ENCODE results near the gene ADCY7.

DNA sequence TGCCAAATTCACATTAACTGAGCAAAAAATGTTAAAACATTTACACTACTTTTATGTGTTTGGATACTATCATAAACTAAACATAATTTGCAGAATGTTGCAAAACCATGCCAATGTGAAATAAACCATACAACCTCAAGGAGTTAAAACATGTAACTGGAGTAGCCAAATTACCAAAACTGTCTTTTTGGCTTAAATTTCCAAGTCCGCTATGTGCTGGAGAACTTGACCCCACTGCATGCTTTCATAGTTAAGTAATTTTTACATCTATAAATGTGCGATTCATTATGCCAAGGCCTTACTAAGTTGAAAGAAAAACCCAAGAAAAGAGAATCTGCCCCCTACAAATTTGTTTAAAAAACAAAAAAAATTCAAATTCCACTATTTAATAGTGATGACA, 74.2 kb downstream of the ADCY7 start:
- TF ChIP-seq, protein P1, sequence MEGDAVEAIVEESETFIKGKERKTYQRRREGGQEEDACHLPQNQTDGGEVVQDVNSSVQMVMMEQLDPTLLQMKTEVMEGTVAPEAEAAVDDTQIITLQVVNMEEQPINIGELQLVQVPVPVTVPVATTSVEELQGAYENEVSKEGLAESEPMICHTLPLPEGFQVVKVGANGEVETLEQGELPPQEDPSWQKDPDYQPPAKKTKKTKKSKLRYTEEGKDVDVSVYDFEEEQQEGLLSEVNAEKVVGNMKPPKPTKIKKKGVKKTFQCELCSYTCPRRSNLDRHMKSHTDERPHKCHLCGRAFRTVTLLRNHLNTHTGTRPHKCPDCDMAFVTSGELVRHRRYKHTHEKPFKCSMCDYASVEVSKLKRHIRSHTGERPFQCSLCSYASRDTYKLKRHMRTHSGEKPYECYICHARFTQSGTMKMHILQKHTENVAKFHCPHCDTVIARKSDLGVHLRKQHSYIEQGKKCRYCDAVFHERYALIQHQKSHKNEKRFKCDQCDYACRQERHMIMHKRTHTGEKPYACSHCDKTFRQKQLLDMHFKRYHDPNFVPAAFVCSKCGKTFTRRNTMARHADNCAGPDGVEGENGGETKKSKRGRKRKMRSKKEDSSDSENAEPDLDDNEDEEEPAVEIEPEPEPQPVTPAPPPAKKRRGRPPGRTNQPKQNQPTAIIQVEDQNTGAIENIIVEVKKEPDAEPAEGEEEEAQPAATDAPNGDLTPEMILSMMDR (IDR thresholded peaks at IDR 0.05): no peak
- TF ChIP-seq POLR2AphosphoS5 (IDR thresholded peaks at IDR 0.05): no peak
- TF ChIP-seq EP300 (IDR thresholded peaks at IDR 0.05): no peak
